Left renal pelvis (tissue), 4 donors: ENCODE data around the gene MACROD2. TPM values are rescaled to one million over a fixed set of nuclear protein-coding genes. Genes with fewer than 3 reads are reported as not detected.
"Not testable (repeated sequence)": the region's sequence is repeated elsewhere in the genome, so short reads cannot be mapped to it uniquely, and the experiment has no call there.

Source experiments
- DNase-seq, 4 donors: peaks; one replicate each; pipeline ENCODE4 v3.0.0-alpha.2; 2013; ENCODE audit warnings: low read depth in 4 of 4, low spot score in 3 of 4
- polyA plus RNA-seq, 4 donors: library from polyadenylated mRNA; unstranded; fragments of 120-200 nt; gene quantifications; one replicate each; pipeline ENCODE4 v1.2.1, GENCODE V29; 2013; ENCODE audit not compliant: insufficient read length in 4 of 4

The MACROD2 gene
- polyA plus RNA-seq, 4 donors, result 7.0 to 17.8 (median 12.7) TPM

DNA sequence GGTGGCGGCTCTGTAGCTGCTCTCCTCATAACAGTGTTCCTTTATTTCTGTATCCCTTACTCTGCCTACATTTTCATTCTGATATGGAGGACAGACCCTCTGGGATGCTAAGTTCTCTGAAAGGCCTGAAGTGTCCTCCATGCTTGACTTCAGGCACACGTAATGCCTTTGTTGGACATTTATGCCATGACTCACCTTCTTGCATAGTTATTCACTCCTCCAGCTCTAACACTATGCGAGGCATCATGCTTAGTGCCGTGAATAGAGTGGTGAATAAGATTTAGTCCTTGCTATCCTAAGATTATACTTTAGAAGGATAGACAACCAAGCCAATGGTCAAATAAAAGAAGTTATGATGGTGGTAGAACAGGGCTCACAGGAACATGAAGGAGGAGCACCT lies 1103.0 kb downstream of the MACROD2 start:
- DNase-seq, result no peak

DNA sequence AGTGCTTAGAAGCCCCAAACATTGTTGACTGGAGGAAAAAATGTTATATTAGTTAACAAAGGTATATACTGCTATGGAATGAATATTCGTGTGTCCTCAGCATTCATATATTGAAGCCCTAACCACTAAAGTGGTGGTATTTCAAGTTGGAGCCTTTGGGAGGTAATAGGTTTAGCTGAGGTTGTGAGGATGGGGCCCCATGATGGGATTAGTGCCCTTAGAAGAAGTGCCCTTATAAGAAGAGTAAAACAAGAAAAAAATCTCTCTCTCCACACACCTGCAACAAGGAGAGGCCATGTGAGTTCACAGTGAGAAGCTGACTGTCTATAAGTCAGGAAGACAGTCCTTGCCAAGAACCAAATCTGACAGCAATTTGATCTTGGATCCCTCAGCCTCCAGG lies 1103.8 kb downstream of the MACROD2 start:
- DNase-seq, result no peak

DNA sequence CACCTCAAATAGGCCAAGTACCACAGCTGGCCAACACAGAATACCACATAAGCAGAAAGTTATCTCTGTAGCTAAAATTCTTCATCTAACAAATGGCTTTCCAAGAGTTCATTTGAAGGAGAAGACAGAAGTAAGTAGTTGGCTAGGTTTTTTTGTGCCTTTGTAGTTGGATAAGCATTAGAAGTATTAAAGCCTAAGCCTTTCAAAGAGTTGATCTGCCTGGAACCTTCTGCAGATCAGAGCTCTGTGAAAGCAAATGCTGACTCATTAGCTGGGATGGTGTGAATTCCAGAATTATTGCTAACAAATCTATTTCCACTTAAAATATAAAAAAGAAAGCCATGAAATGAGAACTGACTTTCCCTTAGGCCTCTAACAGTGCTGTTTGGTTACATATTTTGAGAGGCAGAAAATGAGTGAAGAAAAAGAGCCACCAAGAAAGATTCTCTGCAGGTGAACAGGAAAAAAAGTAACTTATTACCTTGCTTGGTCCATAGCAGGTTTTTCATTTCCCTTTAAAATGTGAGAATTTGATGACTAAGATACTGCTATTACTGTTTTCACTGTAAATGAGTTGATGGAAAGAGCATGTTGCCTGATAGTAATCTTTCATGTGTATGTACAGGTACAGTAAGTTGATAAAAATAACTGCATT lies 1105.3 kb downstream of the MACROD2 start:
- no peak for DNase-seq

- DNase-seq, result no peak
Observed at GRCh38 chr20:15107931-15108330, 1112.6 kb downstream of the MACROD2 start.

GRCh38 chr20:15109494-15109893 lies 1114.2 kb downstream of the MACROD2 start:
- DNase-seq, result no peak

DNA sequence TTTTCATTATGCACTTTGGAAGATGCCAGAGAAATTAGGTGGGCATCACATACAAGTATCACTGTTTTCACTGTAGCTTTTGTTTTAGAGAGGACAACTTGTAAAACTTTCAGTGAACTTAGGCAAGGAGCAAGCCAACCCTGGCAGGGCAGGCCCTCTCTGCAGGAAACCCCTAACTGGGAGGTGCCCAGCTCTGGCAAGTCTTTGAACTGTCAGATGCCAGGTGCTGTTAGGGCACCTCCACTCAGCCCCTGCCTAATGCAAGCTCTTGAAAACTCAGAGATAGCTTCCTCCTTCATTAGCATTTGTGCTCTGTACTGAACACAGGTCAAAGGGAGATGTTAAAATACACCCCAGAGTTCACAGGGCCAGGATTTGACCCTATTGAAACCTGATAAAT lies 1116.3 kb downstream of the MACROD2 start:
- DNase-seq, result no peak

- no peak for DNase-seq
Observed at GRCh38 chr20:15113144-15113773, 1117.9 kb downstream of the MACROD2 start.

GRCh38 chr20:15119852-15120487 lies 1124.7 kb downstream of the MACROD2 start:
- no peak for DNase-seq

- DNase-seq, result no peak
Observed at GRCh38 chr20:15122613-15123012, 1127.3 kb downstream of the MACROD2 start.

GRCh38 chr20:15131176-15131575 lies 1135.9 kb downstream of the MACROD2 start:
- no peak for DNase-seq

DNA sequence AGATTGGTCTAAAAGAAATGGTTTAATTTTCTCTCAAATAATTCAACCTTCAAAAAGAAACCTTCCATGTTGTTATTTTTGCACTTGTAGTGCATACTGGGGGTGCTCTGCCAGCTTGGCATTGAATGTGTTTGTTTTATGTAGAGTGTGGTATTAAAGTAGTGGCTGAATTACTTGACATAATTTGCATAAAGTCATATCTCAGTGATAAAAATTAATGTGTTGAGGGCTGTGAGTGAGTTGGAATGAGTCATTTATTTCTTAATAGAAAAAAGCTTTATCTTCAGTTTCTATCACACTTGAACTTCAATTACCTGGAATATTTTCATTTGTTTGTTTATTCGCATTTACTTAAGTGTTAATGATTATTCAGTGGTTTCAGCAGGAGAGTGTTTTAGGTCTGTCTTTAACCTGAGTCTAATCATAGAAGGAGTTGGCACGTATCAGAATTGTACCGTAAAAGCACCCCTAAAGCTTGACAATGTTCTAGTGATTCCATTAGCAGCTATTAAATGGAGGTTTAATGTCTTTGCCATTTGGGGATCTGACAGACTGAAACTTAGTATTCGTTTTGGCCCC lies 1143.3 kb downstream of the MACROD2 start:
- DNase-seq, result no peak

DNA sequence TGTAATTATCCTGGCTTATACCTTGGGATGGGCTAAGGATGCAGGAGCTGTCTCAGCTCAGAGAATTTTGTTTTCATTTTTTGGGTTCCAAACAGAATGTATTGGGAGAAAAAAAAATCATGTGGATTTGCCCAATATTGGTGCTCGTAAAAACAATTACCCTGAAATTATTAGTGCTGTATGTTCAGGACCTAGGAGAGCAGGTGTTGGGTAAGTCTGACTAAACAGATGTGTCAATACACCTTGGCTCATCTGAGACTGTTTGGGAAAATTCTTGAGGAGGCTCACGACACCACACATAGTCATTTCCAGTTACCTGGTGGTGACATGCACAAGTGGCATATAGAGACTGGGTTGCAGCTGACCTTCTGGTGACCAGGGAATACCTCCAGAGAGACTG lies 1144.2 kb downstream of the MACROD2 start:
- DNase-seq, result no peak

- DNase-seq, result no peak
Observed at GRCh38 chr20:15140286-15140685, 1145.0 kb downstream of the MACROD2 start.

DNA sequence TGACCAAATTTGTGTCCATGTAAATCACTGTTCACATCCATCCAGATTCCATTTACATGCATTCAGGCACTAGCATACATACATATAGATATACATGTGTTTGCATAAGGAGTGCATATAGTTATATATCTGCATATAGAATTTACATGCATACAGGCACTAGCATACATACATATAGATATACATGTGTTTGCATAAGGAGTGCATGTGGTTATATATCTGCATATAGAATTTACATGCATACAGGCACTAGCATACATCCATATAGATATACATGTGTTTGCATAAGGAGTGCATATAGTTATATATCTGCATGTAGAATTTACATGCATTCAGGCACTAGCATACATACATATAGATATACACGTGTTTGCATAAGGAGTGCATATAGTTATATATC lies 1145.6 kb downstream of the MACROD2 start:
- not testable (repeated sequence) for DNase-seq

DNA sequence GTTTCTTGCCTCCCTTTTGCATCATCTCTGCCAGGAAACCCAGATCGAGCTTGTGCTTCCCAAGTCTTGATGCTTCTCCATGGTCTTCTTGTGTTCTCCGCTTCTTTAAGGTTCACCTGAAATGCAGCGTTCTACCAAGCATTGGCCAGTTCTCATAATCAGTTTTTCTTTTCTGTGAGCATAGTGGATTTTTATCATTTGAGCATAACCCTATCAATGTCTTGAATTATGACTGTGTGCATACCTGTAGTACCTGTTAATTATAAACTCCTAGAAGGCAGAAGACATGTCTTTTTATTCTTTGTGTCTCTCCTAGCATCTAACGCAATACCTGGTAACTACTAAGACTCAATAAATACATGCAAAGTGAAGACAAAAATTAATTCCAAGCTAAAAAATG lies 1146.5 kb downstream of the MACROD2 start:
- no peak for DNase-seq

GRCh38 chr20:15143478-15143877 lies 1148.2 kb downstream of the MACROD2 start:
- no peak for DNase-seq

DNA sequence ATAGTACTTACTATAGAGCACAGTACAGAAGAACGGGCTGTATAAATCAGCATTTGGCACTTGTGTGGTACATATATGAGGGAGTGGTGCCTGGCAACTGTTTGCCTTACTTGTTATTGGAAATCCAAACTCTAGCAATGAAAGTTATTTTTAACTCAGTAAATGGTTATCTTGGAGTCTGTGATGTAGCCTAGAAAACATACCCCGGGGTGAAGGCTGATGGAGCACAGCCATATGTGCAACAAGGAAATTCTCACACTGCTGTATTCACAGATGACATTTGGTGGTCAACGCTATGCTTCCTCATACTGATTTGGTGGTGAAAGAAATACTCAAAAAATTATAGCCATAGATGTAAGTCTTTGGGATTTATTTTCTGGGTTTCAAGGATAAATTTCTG lies 1149.6 kb downstream of the MACROD2 start:
- no peak for DNase-seq

- DNase-seq, result peak in 1 of 4 donors; percentile 21
Observed at GRCh38 chr20:15146948-15147347, 1151.6 kb downstream of the MACROD2 start.

- no peak for DNase-seq
Observed at GRCh38 chr20:15154070-15154469, 1158.8 kb downstream of the MACROD2 start.

GRCh38 chr20:15155848-15156401 lies 1160.6 kb downstream of the MACROD2 start:
- no peak for DNase-seq

DNA sequence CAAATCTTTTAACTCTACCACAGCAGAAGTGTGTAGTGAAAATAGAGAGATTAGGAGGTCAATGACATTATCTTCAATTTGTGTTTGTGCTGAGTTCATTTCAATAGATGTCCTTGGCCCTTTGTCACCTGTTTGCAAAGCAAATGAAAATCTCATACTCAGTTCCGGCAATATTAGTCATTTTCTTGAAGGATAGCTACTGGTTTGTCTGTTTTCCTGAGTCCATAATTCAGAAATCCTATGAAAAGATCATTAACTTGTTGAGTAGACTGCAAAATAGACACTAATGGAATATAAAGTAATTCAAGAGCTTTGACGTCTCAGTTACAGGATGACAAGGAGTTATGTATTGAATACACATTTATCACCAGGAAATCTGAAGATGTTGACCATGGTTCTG lies 1163.2 kb downstream of the MACROD2 start:
- DNase-seq, result no peak
